ENCODE data around the gene DCDC1. TPM values are rescaled to one million over a fixed set of nuclear protein-coding genes. Genes with fewer than 3 reads are reported as not detected.

Gene DCDC1
- total RNA-seq, 1 donor from 2014 or later, result 6.9 TPM

DNA sequence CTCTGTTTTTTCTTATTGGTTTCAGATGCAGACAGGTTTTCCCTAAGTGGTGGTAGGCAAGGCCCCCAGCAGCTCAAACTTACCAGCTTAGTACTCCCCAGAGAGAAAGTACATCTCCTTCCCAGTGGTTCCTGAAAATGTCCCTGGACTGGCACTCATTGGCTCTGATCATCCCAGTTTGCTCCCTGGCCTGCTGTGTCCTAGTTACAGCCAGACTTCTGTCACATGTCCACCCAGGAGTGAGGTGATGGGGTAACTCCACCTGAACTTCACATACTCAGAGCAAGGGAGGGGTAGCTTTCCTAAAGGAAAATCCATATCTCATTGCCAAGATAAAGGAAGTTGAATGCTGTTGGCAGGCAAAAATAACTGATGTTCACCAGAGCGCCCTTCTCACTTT is 546.4 kb downstream of the DCDC1 start:
- no peak overlapping the region for H3K4me3 Mint-ChIP-seq (ENCODE audit: low read depth)
- peaks cover 3% of the 10 kb centered on the region for H3K27me3 Mint-ChIP-seq
- no peaks in the 10 kb centered on the region for H3K9me3 Mint-ChIP-seq (ENCODE audit: low read depth)
- H3K4me1 Mint-ChIP-seq (ENCODE audit: low read depth), result no peaks in the 10 kb centered on the region
- DNase-seq (ENCODE audit: low spot score, unreplicated experiment), result no peak
- no peak overlapping the region for H3K27ac Mint-ChIP-seq
- TF ChIP-seq, protein P1, sequence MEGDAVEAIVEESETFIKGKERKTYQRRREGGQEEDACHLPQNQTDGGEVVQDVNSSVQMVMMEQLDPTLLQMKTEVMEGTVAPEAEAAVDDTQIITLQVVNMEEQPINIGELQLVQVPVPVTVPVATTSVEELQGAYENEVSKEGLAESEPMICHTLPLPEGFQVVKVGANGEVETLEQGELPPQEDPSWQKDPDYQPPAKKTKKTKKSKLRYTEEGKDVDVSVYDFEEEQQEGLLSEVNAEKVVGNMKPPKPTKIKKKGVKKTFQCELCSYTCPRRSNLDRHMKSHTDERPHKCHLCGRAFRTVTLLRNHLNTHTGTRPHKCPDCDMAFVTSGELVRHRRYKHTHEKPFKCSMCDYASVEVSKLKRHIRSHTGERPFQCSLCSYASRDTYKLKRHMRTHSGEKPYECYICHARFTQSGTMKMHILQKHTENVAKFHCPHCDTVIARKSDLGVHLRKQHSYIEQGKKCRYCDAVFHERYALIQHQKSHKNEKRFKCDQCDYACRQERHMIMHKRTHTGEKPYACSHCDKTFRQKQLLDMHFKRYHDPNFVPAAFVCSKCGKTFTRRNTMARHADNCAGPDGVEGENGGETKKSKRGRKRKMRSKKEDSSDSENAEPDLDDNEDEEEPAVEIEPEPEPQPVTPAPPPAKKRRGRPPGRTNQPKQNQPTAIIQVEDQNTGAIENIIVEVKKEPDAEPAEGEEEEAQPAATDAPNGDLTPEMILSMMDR (IDR thresholded peaks at IDR 0.05; ENCODE audit: unreplicated experiment), result no peak
- no peaks in the 10 kb centered on the region for H3K36me3 Mint-ChIP-seq (ENCODE audit: insufficient read depth)

DNA sequence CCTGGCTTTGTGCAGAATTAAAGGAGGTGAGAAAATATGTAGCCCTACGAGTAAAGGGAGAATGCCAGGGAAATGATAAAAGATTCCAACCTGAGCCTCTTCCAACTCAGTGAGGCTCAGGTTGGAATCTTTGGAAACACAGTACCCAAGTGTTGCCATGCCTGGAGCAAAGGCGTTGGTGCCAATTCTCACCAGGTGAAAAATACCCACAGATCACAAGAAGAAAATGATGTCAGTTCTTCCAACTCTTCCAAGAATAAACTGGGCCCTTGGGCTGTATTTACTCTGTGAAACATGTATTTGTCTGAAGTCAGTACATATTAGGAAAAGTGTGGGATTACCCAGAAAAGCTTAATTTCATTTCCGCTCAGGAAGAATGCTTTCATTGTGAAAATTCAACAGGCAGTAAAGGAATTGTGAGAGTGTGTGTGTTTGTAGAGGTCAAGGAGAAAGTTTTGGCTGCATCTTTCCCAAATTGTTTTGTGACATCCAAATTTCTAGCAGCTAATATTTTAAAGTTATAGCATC is 548.0 kb downstream of the DCDC1 start:
- Mint-ChIP-seq H3K9me3 (ENCODE audit: low read depth) (no peaks in the 10 kb centered on the region), H3K4me3 (ENCODE audit: low read depth) (no peak overlapping the region)

DNA sequence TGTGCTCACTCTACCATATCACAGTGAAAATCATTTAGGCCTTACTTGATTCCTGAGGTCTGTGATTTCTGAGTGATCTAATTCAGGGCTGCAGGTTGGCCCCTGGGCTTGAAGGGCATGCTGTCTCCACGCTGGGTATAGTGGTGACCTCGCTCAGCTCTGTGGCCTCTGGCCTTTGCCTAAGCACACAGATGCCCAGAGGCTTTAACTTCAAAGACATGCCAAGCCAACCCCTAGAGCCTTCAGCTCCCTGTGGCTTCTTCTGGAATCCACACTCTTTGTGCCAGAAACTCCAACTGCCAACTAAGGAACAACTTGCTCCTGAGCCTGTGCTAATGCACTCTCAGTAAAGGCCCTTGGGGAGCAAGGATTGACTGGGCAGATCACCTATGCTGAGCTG is 550.8 kb downstream of the DCDC1 start:
- no peak overlapping the region for H3K27ac Mint-ChIP-seq
- TF ChIP-seq, protein P1 (IDR thresholded peaks at IDR 0.05; ENCODE audit: unreplicated experiment), result no peak
- peaks cover 10% of the 10 kb centered on the region for H3K27me3 Mint-ChIP-seq
- no peaks in the 10 kb centered on the region for H3K9me3 Mint-ChIP-seq (ENCODE audit: low read depth)
- no peaks in the 10 kb centered on the region for H3K4me1 Mint-ChIP-seq (ENCODE audit: low read depth)
- H3K4me3 Mint-ChIP-seq (ENCODE audit: low read depth), result no peak overlapping the region
- DNase-seq (ENCODE audit: low spot score, unreplicated experiment), result no peak
- H3K36me3 Mint-ChIP-seq (ENCODE audit: insufficient read depth), result no peaks in the 10 kb centered on the region

More for the DNA sequence above, 548.0 kb downstream of the DCDC1 start:
- peaks cover 10% of the 10 kb centered on the region for H3K27me3 Mint-ChIP-seq
- TF ChIP-seq, protein P1 (IDR thresholded peaks at IDR 0.05; ENCODE audit: unreplicated experiment), result no peak
- H3K27ac Mint-ChIP-seq, result no peak overlapping the region
- H3K36me3 Mint-ChIP-seq (ENCODE audit: insufficient read depth), result no peaks in the 10 kb centered on the region
- no peak for DNase-seq (ENCODE audit: low spot score, unreplicated experiment)
- no peaks in the 10 kb centered on the region for H3K4me1 Mint-ChIP-seq (ENCODE audit: low read depth)

DNA sequence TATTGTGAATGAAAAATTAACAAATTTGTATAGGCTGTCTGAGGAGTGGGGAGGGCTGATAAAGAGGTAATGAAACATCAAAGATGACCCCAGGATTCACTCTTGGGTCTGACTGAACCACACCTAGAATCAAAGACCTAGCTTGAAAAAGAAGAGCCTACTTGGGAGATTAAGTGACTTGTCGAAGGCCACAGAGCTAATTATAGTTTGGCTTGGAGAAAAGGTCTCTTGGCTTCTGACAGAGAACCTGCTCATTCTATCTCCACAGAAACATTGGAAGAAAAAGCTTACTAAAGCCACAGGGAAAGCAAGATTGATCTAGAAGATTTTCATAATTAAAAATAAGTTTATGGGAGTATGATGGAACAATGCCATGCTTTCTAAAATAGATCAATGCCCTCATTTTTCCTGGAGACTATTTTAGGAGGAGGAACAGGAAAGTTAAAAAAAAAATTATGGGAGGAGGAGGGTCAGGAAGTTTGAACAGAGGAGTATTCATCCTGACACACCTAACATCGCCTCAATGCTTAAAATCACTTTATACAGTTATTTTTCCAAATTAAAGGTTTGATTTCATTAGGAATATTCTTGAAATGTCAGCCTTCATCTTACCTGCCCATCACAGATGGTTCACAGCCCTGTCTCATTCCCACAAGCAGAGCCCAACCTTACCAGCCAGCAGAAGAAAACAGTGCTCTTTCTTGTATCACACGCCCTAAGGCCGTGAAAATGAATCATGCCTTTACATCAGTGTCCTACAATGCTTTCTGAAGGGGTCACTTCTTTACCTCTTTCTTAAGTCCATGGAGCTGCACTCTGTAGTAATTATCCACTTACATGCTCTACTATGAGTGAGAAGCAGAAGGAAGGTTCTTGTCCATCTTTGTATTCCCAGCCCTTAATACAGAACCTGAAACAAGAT is 552.3 kb downstream of the DCDC1 start:
- H3K9me3 Mint-ChIP-seq (ENCODE audit: low read depth), result no peaks in the 10 kb centered on the region
- H3K27me3 Mint-ChIP-seq, result peaks cover 10% of the 10 kb centered on the region
- H3K4me1 Mint-ChIP-seq (ENCODE audit: low read depth), result no peaks in the 10 kb centered on the region
- TF ChIP-seq, protein P1 (IDR thresholded peaks at IDR 0.05; ENCODE audit: unreplicated experiment), result no peak
- no peak overlapping the region for H3K27ac Mint-ChIP-seq
- H3K36me3 Mint-ChIP-seq (ENCODE audit: insufficient read depth), result no peaks in the 10 kb centered on the region
- DNase-seq (ENCODE audit: low spot score, unreplicated experiment), result no peak
- no peak overlapping the region for H3K4me3 Mint-ChIP-seq (ENCODE audit: low read depth)

DNA sequence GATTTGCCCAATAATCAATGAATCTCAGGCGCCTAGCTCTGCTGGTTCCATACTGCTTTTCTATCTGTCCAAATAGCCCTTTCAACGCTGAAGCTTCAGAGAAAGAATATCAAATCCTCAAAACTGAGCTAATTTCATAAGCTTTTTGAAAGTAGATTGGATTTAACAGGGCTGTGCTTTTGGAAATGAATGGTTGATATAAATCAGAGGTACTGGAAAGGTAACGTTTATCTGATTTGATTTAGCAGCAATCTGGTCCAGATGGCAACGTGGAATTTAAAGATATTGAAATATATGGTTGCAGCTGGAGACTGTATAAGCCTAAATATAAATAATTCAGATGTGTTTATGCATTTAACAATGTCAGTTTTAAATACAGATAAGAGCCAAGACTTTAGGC is 553.9 kb downstream of the DCDC1 start:
- TF ChIP-seq, protein P1 (IDR thresholded peaks at IDR 0.05; ENCODE audit: unreplicated experiment), result no peak
- Mint-ChIP-seq H3K27ac (no peak overlapping the region), H3K4me1 (ENCODE audit: low read depth) (no peaks in the 10 kb centered on the region), H3K4me3 (ENCODE audit: low read depth) (no peak overlapping the region), H3K27me3 (peaks cover 10% of the 10 kb centered on the region), H3K9me3 (ENCODE audit: low read depth) (no peaks in the 10 kb centered on the region), H3K36me3 (ENCODE audit: insufficient read depth) (no peaks in the 10 kb centered on the region)
- no peak for DNase-seq (ENCODE audit: low spot score, unreplicated experiment)
